AML-193 (cell line): Measurements from ENCODE around the gene EPB41L1.

Experiments
- DNase-seq, 2 experiments: peaks; one replicate each; lab custom pipeline; 2025; lab: John Stamatoyannopoulos, UW

The EPB41L1 gene

DNA sequence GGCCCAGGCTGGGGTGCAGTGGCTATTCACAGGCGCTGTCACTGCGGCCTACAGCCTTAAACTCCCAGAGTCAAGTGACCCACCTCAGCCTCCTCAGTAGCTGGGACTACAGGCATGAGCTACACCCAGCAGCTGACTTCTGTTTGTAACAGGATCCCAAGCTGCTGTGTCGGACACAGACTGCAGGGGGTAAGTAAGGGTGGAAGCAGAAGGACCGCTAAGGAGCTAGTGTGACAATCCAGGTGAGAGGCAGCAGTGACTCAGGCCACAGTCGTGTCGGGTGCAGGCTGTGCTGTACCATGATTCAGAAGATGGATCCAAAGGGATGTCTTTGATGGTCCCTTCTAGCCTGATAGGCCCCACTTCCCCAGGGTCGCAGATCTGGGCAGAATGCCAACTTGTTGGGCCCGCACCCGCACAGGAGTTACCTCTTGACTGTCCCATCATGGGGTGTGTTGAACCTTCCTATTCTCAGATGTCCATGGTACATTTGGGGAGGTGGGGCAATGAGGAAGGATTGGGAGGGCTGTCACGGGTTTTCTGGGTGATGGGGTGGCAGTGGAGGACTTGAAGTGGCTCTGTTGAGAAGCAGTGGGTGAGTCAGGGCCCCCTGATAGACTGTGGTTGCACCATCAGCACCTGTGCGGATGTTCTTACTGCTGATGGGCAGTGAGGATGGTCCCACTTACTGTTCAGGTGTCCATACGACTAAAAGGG lies 107.0 kb downstream of the EPB41L1 start:
- no peak for DNase-seq

GRCh38 chr20:36262440-36262839 lies 107.9 kb downstream of the EPB41L1 start:
- DNase-seq, result no peak

GRCh38 chr20:36264426-36265246 lies 110.1 kb downstream of the EPB41L1 start:
- no peak for DNase-seq

DNA sequence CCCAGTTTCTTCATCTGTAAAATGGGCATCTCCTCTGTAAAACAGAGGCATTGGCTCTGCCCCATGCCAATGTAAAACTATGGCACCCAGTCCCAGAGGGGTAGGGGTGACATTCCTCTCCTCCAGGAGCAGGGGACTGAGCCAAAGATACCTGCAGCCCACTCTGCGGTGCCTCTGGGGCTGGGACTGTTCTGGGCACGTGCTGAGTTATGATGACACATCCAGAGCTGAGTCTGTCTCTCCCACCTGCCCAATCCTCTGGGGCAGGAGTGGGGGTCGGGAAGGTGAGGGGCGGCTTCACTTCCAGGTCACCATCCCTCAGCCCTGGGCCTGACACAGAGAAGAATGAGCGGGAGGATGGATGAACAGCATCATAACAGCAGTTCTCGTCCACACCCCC lies 111.6 kb downstream of the EPB41L1 start:
- DNase-seq, result no peak

DNA sequence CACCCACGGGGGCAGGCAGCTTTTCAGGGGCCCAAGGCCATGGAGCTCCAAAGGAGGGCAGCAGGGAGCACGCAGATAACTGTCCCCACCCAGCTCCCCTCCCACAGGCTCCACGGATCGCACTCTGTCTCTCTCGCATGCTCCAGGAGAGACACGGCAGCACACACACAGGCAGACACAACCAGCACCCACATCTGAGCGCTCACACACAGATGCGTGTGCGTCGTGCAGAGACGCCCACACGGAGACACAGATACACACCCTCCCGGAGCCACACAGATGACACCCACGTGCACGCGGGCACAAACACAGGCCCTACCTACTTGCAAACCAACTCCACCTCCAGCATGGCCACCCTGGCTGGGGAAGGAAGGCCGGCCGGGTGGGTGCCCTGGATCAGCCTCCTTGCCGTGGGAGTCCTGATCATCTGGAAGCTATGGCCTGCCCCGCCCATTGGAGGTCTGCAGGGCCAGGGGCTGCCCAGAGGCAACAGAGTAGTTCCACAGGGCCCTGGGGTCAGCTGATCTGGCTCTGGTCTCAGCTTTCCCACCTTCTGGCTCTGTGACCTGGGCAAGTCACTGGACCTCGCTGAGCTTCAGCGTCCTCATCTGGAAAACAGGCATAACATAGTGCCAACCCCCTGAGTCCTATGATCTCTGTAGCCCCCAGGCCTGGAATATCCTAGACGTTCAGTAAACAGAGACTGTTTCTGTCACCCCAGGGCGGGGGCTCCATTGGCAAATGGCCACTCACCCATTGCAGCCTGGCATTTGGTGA lies 113.3 kb downstream of the EPB41L1 start:
- no peak for DNase-seq

DNA sequence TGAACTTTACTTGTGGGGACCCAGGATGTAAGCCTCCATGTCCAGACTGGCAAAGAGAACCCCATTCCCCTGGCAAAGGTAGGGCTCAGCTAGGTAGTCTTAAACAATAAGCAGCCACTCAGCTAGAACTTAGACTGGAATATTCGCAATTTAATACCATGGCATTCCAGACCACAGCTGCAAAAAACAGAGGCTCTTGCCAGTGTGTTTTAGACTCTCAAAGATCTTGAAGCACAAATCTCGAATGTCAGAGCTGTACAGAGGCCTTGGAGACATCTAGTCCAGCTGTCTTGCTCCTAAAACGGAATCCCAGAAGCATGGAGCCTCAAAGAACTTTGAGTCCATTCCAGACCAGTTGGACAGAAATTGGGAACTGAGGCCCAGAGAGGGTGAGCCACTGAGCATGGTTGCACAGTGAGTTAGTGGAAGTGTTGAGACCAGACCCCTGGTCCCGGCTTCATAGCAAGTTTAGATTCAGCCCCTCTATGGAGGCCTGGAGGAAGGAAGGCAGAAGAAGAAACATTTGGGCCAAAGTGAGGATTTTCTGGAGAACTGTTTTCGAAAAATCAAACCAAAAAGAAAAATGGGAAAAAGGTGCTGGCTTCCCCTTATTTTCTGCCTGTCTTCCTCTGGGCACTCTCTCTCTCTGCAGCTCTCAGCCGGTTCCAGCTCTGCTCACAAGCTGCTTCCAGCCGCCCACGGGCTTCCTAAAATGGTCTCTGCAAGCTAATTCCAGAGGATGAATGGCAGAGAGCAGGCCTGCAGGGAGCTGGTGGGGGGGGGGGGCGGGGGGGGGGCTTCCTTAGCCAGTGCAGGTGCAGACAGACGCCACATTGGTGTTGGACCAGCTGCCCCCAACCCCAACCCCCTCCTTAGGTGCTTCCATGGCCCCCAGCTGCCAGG lies 114.2 kb downstream of the EPB41L1 start:
- DNase-seq, result no peak

- no peak for DNase-seq
Observed at GRCh38 chr20:36269507-36269906, 115.0 kb downstream of the EPB41L1 start.

GRCh38 chr20:36270744-36271638 lies 116.5 kb downstream of the EPB41L1 start:
- no peak for DNase-seq

DNA sequence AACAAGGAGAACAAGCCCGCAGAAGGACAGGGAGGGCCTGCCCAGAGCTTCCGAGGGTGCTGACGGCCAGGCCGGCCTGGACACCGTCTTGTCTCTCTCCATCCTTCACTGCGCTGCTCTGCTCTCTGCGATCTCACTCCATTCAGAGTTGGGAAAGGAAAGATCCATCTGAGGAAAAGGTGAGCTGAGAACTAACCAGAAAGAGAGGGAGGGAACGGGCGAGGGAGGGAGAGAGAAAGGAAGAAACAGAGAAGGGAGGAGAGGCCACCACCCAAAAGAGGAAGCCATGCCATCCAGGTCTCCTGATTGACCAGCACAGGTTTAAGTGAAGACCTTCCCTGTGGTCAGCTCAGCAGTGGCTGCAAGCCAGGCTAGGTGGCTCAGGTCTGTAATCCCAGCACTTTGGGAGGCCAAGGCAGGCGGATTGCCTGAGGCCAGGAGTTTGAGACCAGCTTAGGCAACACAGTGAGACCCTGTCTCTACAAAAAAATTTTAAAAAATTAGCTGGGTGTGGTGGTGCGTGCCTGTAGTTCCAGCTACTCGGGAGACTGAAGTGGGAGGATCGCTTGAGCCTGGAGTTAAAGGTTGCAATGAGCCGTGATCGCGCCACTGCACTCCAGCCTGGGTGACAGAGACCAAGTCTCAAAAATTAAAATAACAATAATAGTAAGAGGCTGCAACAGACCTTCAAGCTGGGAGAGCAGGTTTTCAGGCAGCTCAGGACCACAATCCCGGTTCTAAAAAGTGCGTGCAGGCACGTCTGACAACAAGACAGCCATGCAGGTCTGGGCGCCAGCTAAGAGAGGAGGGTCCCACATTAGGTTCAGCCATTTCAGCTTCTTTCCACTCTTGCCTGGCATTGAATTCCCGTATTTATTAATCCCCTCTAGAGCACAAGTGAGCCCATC lies 117.4 kb downstream of the EPB41L1 start:
- DNase-seq, result no peak

GRCh38 chr20:36272547-36273220 lies 118.1 kb downstream of the EPB41L1 start:
- no peak for DNase-seq

- DNase-seq, result no peak
Observed at GRCh38 chr20:36273414-36274180, 119.1 kb downstream of the EPB41L1 start.

DNA sequence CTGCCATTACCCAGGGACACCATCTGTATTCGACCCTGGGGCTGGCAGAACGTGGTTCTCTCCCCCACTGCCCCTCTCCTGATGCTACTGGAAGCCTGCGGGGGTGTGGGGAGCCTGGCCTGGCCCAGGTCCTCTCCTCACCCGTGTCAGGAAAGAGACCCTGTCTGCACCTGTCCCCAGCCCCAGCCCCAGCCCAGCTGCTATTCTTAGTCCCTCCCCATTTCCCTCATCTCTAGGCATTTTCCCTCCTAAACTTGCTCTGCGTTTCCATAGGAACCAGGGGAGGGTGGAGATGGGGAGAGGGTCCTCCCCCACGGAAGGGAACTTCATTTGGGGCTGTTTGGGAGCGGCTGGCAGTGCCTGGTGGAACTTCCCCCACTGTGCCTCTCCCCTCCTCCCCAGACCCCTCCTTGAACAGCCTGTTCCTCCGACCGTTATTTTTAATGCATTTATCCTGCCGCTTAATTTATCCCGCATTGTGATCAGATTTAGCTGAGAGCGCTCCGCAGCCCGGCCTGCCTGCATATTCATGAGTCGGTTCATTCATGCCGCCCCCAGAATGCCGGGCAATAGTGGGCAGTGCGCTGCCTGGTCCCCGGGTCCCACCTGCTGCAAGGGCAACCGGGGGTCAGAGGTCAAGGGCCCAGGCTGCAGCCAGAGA lies 119.8 kb downstream of the EPB41L1 start:
- no peak for DNase-seq

- no peak for DNase-seq
Observed at GRCh38 chr20:36275011-36275410, 120.5 kb downstream of the EPB41L1 start.

- no peak for DNase-seq
Observed at GRCh38 chr20:36275441-36276189, 121.1 kb downstream of the EPB41L1 start.

- DNase-seq, result no peak
Observed at GRCh38 chr20:36277546-36277945, 123.0 kb downstream of the EPB41L1 start.

- DNase-seq, result no peak
Observed at GRCh38 chr20:36279362-36279761, 124.8 kb downstream of the EPB41L1 start.

DNA sequence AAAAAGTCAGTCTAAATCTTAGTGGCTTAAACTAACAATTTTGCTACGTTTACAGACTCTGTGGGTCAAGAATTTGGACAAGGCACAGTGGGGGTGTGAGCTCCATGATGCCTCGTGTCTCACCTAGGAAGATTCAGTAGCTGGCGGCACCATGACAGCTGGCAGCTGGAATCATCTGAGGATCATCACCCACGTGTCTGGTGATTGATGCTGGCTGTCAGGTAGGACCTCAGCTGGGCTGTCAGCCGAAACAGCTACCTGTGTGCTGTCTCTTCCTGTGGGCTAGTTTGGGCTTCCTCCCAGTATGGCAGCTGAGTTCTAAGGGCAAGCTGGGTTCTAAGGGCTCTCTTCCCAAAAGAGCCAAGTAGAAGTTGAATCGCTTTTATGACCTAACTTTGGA lies 125.2 kb downstream of the EPB41L1 start:
- DNase-seq, result no peak
